Measurements from ENCODE around the gene CLCN6.

DNA sequence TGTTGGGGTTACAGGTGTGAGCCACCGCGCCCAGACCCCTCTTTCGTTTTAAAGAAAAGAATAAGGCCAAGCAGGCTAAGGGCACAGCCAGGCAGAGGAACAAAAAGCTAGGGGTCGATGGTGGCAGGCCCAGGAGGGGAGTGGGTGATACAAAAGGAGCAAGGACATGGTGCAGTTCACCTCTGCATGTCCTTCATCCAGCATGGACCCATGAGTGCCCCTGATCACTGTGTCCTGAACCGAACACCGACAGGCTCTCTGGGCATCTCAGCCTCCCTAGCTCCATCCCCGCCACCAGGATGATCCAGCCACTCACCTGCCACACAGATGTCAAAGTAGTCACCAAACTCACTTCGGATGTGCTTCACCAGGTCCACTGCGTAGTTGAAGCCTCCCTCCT lies 6.1 kb upstream of the CLCN6 start:
- TF ChIP-seq, protein P1, sequence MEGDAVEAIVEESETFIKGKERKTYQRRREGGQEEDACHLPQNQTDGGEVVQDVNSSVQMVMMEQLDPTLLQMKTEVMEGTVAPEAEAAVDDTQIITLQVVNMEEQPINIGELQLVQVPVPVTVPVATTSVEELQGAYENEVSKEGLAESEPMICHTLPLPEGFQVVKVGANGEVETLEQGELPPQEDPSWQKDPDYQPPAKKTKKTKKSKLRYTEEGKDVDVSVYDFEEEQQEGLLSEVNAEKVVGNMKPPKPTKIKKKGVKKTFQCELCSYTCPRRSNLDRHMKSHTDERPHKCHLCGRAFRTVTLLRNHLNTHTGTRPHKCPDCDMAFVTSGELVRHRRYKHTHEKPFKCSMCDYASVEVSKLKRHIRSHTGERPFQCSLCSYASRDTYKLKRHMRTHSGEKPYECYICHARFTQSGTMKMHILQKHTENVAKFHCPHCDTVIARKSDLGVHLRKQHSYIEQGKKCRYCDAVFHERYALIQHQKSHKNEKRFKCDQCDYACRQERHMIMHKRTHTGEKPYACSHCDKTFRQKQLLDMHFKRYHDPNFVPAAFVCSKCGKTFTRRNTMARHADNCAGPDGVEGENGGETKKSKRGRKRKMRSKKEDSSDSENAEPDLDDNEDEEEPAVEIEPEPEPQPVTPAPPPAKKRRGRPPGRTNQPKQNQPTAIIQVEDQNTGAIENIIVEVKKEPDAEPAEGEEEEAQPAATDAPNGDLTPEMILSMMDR (IDR thresholded peaks at IDR 0.05; ENCODE audit: low read depth, low read length, missing input control), result no peak
- TF ChIP-seq, protein P2, sequence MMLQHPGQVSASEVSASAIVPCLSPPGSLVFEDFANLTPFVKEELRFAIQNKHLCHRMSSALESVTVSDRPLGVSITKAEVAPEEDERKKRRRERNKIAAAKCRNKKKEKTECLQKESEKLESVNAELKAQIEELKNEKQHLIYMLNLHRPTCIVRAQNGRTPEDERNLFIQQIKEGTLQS (IDR thresholded peaks at IDR 0.05), result no peak
- TF ChIP-seq, protein P3, sequence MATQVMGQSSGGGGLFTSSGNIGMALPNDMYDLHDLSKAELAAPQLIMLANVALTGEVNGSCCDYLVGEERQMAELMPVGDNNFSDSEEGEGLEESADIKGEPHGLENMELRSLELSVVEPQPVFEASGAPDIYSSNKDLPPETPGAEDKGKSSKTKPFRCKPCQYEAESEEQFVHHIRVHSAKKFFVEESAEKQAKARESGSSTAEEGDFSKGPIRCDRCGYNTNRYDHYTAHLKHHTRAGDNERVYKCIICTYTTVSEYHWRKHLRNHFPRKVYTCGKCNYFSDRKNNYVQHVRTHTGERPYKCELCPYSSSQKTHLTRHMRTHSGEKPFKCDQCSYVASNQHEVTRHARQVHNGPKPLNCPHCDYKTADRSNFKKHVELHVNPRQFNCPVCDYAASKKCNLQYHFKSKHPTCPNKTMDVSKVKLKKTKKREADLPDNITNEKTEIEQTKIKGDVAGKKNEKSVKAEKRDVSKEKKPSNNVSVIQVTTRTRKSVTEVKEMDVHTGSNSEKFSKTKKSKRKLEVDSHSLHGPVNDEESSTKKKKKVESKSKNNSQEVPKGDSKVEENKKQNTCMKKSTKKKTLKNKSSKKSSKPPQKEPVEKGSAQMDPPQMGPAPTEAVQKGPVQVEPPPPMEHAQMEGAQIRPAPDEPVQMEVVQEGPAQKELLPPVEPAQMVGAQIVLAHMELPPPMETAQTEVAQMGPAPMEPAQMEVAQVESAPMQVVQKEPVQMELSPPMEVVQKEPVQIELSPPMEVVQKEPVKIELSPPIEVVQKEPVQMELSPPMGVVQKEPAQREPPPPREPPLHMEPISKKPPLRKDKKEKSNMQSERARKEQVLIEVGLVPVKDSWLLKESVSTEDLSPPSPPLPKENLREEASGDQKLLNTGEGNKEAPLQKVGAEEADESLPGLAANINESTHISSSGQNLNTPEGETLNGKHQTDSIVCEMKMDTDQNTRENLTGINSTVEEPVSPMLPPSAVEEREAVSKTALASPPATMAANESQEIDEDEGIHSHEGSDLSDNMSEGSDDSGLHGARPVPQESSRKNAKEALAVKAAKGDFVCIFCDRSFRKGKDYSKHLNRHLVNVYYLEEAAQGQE (IDR thresholded peaks at IDR 0.05), result no peak
- no peak for TF ChIP-seq RAD21 (IDR thresholded peaks at IDR 0.05)
- TF ChIP-seq, protein P4, sequence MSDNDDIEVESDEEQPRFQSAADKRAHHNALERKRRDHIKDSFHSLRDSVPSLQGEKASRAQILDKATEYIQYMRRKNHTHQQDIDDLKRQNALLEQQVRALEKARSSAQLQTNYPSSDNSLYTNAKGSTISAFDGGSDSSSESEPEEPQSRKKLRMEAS (IDR thresholded peaks at IDR 0.05), result no peak
- TF ChIP-seq JUND (IDR thresholded peaks at IDR 0.05), result no peak
- no peak for TF ChIP-seq TAF1 (conservative IDR thresholded peaks at IDR 0.05)

All from liver (tissue), 3 donors.